SIG-M5 treated with dmso at 0.1 percent for 504 hours (cell line): ENCODE results near the gene NXNL1.
A peak's percentile ranks its signal among the peaks of the same experiment; 100 is the strongest.

Experiments used
- DNase-seq: peaks from one replicate; lab custom pipeline; 2025; ENCODE audit not compliant: unreplicated experiment; lab: John Stamatoyannopoulos, UW

NXNL1 gene

DNA sequence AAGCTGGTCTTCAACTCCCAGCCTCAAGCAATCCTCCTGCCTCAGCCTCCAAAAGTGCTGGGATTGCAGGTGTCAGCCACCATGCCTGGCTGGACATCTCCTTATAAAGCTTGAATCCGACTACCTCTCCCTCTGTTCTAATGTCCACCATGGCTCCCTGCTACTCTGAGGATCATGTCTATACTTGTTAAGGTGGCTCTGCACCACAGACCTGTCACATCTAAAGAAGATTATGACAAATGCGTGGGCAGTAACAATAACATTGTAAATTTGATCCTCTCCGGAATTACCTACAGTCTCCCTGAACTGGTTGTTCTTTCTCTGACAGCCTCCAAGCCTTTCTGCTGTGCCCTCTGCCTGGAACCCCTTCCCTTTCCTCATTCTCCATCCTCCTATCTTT, 1.8 kb downstream of the NXNL1 start:
- no peak for DNase-seq

DNA sequence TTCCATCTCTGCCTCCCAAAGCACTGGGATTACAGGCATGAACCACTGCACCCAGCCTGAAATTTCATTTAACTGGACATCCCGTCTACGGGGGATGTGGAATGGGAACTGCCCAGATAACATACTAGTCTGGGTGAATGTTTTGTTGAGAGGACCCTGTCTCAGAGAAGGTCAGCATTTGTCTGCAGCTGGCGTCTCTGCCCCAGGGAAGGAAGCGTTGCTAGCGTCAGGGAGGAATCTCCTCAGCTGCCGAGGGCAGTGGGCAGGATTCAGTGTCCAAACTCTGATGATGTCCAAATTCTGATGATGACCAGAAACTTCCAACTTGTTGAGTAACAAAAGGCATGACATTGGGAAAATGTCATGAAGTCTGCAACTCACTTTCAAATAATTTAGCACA, 3.1 kb downstream of the NXNL1 start:
- no peak for DNase-seq

DNA sequence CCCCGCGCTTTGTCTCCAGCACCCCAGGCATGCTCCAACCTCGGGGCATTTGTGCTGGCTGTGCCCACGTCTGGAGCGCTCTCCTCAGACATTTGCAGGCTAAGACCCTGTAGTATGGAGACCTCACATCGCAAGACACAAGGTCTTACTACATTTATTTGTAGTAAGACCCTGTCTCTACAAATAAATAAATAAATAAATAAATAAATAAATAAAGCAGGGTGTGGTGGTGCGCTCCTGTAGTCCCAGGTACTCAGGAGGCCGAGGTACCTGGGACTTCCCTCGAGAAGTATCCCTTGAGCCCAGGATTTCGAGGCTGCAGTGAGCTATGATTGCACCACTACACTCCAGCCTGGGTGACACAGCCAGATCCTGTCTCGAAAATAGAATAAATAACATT, 4.6 kb downstream of the NXNL1 start:
- no peak for DNase-seq

DNA sequence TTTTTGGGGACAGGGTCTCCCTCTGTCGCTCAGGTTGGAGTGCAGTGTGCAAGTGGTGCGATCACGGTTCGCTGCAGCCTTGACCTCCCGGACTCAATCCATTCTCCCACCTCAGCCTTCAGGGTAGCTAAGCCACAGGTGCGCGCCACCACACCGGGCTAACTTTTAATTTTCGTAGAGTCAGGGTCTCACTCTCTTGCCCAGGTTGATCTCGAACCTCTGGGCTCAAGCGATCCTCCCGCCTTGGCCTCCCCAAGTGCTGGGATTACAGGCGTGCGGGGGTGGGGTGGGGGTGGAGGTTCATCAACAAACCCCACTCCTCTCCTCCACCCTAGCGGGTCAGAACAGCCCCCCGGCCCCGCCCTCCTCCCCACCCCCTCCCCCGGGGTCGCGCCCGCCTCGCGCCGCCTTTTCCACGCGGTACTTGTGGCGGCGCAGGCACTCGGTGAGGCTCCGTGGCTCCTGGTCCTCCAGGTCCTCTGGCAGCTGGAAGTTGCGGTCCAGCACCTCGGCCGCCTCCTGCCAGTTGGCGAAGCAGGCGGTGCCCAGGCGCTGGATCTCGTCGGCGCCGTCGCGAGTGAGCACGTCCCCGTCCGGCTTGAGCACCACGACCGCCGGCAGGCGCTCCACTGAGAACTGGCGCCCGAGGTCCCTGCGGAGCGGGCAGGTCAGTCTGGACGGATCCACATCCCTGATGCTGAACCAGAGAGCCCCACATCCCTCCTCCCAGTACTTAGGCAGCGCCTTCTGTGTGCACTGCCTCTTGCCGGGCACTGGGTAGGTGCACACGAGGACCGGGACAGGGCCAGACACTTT, 5.2 kb downstream of the NXNL1 start:
- DNase-seq: no peak

DNA sequence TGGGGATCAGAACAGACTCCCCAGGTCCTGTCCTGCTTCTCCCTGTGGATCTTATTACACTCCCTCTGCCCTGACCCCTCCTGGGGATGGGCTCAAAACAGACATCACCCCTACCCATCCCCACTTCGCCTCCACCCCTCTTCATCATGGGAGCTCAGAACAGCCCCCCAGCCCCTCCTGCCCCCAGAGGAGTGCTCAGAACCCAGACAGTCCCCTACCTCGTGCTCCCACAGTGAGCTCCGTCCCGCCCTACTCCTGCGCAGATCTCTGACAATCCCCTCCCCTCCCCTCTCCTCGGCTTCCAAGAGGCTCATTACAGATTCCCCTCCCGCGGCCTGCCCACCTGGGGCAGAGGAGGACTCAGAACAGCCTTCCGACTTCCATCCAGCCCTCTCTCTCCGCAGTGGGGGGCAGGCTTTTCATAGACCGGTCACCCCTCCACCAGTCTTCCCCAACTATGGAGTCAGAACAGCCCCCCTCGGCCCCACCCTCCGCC, 6.1 kb downstream of the NXNL1 start:
- no peak for DNase-seq

DNA sequence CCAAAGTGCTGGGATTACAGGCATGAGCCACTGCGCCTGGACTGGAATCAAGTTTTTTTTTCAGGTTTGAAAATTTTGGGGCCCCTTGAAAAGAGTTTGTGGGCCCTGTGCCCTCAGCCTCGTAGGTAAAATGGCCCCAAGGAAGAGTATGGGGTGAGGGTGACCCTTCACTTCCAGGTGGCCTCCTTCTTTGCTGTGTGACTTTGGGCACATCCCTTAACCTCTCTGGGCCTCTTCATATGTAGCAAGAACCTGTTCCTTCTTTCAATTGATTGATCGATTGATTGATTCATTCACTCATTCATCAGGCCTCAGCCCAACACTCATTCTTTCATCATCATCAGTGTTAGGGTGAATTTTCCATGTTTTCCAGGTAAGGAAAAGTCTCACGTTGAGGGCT, 8.9 kb downstream of the NXNL1 start:
- no peak for DNase-seq

DNA sequence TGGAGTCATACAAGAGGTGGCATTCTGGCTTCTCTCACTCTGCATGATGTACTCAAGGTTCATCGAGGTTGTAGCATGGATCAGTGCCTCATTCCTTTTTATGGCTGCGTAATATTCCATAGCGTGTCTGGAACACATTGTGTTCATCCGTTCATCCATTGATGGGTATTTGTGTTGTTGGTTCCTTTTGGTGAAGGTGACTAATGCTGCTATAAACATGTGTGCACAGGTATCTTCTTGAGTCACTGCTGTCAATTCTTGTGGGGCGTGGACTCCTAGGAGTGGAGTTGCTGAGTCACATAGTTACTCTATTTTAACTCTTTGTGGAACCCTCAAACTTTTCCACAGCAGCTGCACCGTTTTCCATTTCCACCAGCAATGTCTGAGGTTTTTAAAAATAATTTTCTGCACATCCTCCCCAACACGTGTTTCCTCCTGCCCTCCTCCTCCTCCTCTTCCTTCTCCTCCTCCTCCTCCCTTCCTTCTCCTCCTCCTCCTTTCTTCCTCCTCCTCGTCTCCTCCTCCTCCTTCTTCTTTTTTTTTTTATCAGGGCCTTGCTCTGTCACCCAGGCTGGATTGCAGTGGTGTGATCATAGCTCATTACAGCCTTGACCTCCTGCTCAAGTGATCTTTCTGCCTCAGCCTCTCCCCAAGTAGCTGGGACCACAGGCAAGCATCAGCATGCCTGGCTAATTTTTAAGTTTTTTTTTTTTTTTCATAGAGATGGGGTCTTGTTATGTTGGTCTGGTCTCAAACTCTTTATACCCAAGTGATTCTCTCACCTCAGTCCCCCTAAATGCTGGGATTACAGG, 10.3 kb downstream of the NXNL1 start:
- peak; percentile 50 for DNase-seq

DNA sequence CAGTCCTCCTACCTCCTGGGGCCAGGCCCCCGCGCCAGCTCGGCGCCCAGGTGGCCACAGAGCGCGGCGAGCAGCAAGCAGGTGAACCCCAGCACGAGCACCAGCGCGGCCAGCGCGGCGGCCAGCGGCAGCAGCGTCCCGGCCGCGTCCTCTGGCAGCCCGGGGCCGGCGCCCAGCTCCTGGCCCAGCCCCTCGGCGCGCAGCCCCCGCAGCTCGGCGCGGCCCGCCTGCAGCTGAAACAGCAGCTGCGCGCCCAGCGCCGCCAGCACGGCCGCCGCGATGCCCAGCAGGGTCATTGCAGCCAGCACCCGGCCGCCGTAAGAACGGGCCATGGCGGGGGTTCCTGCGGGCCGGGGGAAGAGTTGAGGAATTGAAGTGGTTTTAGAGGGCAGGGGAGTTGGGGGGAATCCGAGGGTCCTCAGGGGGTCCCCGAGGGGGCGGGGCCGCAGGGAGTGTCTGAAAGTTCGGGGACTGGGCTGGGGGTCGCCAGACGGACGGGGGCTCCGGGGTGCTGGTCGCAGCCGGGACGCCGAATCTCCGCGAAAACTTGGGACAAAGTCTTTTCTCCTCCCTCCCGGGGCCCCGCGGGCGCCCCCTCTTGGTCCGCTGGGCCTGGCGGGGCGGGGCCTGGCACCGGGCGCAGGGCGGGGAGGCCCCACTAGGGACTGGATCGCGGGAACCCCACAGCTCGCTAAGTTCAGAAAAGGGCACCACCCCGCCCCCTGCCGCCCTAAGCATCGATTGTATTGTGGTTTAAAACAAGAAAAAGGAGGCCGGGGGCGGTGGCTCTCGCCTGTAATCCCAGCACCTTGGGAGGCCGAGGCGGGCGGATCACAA, 12.4 kb downstream of the NXNL1 start, which contains the start of gene TMEM221:
Gene TMEM221 (minus strand): TSS at position 538 of the 837 bp plus-strand sequence. CDS start 206 bp downstream, at position 332.
- peak; percentile 6 for DNase-seq

DNA sequence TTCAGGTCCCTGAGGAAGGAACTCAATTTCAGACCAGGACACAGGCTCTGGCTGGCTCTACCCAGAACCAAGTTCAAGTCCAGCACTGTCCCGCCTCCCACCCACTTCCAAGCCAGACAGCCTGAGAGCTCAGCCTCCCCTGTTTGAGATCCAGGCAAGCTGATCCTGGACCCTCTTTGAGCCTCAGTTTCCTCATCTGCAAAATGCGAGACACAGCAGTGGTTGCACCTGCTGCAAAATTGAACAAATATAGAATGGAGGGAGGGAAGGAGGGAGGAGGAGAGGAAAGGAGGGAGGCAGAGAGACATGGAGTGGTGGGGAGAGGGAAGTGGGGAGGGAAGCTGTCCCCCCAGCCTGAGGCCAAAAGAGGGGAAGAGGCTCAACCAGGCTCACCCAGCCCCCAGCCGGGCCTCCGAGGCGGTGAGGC, 13.0 kb downstream of the NXNL1 start:
- no peak for DNase-seq

DNA sequence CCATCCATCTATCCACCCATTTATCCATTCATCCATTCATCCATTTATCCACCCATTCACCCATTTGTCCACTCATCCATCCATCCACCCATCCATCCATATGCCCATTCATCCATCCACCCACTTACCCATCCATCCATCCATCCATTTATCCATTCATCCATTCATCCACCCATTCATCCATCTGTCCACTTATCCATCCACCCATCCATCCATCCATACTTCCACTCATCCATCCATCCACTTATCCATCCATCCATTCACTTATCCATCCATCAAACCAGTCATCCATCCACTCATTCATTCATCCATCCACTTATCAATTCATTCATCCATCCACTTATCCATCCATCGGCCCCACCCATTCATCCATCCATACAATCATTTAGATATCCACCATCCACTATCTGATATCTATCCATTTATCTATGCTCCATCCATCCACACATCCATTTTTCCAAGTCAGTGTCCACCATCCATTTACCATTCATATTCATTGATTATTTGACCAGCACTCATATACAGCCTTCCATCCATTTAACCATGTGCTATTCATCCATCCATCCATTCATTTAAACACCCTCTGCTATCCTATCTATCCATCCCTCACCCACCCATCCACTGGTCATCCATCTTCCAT, 15.1 kb downstream of the NXNL1 start:
- DNase-seq: no peak

DNA sequence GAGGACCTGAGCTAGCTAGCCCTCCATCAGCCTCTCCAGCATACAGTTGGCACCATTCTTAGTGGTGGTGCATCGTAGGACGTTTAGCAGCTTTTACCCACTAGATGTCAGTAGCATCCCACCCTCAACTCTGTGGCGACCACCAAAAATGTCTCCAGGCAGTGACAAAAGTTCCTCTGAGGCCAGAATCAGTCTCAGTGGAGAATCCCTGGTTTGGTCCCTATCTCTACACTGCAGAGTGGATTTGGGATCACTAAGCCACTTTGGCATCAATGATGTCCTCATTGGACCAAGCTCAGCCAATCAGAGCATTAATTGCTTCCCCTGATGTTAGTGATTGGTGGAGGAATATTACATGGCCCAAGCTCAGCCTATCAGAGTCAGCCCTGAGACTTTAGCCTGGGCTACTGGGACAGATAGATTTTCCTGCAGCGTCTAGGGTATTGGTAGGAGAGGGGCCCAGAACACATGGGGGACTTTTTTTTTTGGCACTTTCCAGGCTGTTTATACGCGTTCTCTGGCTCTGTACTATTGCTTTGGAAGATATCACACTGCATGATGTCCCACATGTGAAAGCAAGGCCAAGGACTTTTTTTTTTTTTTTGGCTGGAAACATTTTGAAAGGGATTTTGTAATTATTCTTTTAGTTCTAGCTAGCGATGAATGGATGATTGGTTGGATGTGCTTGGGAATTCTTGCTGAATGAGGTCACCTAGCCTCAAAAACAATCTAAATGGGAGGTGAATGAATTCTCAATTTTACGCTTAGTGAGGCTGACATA, 19.3 kb downstream of the NXNL1 start:
- DNase-seq: peak; percentile 21

DNA sequence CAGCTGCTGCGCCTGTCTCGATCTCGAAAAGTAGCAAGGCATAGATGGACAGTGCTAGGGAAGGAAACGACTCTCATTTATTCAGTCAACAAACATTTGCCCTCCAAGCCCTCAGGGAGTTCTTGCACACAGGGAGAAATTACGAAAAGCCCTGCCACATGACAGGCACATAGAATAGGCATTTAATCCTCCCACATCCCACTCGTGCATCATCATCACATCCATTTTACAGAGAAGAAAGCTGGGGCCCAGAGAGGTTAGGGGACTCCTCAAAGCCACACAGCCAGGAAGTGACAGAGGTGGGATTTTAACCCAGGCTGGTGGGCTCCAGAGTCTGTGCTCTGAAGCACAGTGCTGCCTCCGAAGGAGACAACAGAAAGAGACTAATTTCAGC, 23.9 kb downstream of the NXNL1 start:
- no peak for DNase-seq

DNA sequence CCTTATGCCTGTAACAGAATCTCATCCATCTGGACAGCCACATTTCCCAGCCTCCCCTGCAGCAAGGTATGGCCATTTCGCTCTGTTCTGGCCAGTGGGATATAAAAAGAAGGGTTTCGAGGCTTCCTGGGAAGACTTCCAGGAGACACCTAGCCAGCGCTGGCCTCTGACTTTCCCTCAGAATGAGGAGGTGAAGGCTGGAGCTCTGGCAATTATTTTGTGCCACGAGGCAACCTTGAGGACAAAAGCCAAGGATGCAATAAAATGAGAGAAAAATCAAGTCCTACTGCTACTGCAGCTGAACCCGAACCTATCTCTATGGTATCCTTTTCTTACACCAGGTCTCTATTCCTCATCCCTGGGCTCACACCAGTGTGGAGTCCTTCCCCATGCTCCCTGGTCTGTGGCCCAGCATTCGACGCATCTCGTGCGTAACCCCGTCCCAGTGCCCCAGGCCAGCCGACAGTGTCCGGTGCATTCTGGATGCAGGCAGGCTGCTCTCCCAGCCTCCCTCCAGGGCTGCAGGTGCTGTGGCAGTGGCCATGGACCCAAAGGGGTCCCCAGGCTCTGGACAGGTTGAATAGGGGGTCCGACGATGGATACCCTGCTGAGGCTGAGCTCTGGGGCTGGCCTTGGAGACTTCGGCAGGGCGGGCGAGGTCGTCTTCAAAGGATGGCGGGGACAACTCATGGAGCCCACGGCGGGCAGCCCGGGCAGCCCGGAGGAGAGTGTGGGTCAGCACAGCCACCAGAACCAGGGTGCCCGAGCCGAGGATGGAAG, 24.4 kb downstream of the NXNL1 start:
- DNase-seq: no peak

DNA sequence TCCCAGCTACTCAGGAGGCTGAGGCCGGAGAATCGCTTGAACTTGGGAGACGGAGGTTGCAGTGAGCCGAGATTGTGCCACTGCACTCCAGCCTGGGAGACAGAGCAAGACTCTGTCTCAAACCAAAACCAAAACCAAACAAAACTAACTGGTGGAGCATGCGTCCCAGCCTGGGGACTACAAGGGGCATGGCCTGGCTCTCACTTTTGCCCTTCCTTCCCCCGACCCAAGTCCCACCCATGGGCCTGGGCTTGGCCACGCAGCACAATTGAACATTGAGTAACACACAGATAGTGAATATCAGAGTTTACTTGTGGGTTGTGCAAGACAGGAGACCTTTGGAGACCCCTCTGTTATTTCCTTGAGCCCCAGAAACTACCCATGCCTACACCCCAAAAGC, 25.5 kb downstream of the NXNL1 start:
- no peak for DNase-seq

DNA sequence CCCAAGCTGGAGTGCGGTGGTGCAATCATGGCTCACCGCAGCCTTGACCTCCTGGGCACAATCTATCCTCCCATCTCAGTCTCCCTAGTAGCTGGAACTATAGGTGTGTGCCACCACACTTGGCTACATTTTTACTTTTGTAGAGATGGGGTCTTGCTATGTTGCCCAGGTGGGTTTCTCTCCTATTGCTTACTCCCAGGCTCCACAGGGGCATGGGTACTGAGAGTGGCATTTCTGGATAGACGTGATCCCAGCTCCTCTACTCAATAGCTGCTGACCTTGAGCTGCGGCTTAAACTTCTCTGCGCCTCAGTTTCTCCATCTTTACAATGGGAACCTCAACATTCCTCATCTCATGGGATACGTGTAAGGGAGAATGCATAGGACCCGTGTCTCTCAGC, 29.3 kb downstream of the NXNL1 start:
- DNase-seq: no peak

DNA sequence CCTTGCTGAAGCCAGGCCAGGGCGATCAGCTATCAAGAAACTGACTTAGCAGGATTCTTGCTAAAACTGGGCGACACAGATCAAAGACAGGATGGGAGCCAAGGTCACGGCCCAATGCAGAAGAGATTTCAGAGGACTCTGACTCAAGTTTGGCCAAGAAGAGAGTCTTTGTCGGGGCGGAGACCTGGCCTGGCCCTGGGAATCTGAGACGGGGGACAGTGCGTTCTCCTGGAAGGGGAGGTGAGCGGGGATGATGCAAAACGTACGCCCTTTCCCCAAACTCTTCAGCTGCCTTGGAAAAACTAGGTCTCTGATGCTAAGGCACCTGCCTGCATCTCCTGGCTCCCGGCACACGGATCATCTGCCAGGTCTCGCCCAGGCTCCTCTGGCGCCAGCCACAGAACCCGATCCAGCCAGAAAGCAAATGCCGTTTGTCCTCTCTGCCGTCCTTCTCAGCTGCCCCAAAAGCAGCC, 31.0 kb downstream of the NXNL1 start:
- DNase-seq: no peak

DNA sequence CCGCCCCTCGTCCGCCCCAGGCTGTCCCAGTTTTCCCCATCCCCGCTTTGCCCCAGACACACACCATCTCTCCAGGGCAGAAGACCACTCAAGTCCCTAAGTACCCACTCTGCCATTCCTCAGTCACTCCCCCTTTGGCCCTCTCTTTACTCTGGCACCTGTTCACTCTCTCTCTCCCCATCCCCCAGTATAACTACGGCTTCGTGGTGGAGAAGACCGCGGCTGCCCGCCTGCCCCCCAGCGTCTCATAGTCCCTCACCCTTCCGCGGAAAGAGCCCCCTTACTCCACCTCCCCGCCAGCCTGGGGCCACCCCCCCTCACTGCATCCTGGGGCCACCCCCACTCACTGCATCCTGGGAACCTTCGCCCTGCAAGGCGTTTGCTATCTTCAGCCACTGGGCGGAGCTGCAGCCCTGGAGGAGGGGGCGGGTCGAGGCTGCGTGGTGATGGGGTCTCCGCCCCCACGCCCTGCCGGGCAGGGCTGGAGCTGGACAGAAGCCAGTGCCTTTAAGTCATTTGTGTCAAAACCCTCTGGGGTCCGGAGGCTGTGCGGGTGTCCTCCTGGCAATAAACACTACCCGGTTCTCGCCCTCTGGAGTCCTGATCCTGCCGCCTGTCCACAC, 35.9 kb downstream of the NXNL1 start:
- DNase-seq: peak; percentile 16

DNA sequence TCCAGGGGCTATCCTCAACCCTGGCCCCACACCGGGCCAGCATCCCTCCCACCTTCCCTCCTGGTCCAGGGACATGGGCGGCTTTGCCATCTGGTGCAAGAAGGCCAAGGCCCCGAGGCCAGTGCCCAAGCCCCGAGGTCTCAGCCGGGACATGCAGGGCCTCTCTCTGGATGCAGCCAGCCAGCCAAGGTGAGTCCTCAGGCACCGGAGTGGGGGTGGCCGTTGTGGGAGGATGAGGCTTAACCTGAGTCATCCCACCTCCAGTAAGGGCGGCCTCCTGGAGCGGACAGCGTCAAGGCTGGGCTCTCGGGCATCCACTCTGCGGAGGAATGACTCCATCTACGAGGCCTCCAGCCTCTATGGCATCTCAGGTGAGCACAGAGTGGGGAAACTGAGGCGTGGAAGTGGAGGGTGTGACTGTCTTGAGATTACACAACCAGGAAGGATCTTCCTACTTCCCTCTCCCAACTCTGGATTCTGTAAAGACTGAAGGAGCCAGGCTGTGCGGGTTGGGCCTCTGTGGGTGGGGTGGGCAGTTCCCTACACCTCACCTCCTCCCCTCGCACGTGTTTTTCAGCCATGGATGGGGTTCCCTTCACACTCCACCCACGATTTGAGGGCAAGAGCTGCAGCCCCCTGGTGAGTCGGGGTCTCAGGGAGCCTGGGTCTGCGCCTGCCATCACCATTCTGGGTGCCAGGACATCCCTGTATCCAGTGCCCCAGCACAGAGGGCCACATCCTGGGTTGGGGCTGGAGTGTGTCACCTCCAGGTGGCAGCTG, 37.1 kb downstream of the NXNL1 start:
- no peak for DNase-seq
